SK-N-SH (cell line): Measurements from ENCODE around the gene SLC2A10. TPM values are rescaled to one million over a fixed set of nuclear protein-coding genes. Genes with fewer than 3 reads are reported as not detected.

ENCODE experiments used
- CTCF ChIA-PET: fragments of 300-600, 350-600 bp; formaldehyde crosslinking; extraction: SDS; loops from one replicate; lab custom pipeline; 2021; lab: Yijun Ruan, JAX
- POLR2A ChIA-PET: fragments of 350-600 bp; sonication (Branson Sonifier 250); formaldehyde crosslinking; extraction: SDS; loops from one replicate; lab custom pipeline; 2020; ENCODE audit warnings: antibody characterized with exemption, inconsistent platforms; lab: Yijun Ruan, JAX
- DNase-seq: peaks from one replicate; pipeline ENCODE4 v3.0.0; 2012
- H2AFZ ChIP-seq: fragments of 200-600 bp; sonication (generic); 2 replicates; pipeline ENCODE4 v1.8.1; 2016; ENCODE audit warnings: antibody characterized with exemption, mild to moderate bottlenecking, low read depth
- H3F3A ChIP-seq: fragments of 200-600 bp; sonication (generic); replicated peaks from 2 replicates; pipeline ENCODE3; 2016; ENCODE audit warnings: antibody characterized with exemption, mild to moderate bottlenecking; ENCODE audit not compliant: insufficient read depth
- H3K27ac ChIP-seq, 2 experiments: fragments of 200-500 bp in 1 of 2; fragments of 200-600 bp in 1 of 2; sonication (Bioruptor generic) in 1 of 2; sonication (generic), shearing (Covaris generic) in 1 of 2; 2 replicates each; pipeline versions ENCODE4 v1.5.1 to v1.6.1; 2014 to 2016; ENCODE audit warnings: low read depth in 2 of 2, inconsistent platforms in 1 of 2, low read length in 1 of 2, mild to moderate bottlenecking in 1 of 2, mixed read lengths in 1 of 2
- H3K27me3 ChIP-seq: fragments of 200-600 bp; sonication (generic), shearing (Covaris generic); 2 replicates; pipeline ENCODE4 v1.6.1; 2016; ENCODE audit warnings: mixed run types; ENCODE audit not compliant: insufficient read depth
- H3K36me3 ChIP-seq, 2 experiments: fragments of 200-500 bp in 1 of 2; fragments of 200-600 bp in 1 of 2; sonication (Bioruptor generic) in 1 of 2; sonication (generic) in 1 of 2; replicated peaks in 1 of 2; 2 replicates each; pipeline versions ENCODE3 to v1.5.1; 2014 to 2016; ENCODE audit warnings: low read length in 1 of 2, mild to moderate bottlenecking in 1 of 2; ENCODE audit not compliant: insufficient read depth in 2 of 2, control insufficient read depth in 1 of 2
- H3K4me1 ChIP-seq, 2 experiments: fragments of 200-500 bp in 1 of 2; fragments of 200-600 bp in 1 of 2; sonication (Bioruptor generic) in 1 of 2; sonication (generic), shearing (Covaris generic) in 1 of 2; 2 replicates each; pipeline versions ENCODE4 v1.5.1 to v1.6.1; 2014 to 2016; ENCODE audit warnings: low read depth in 1 of 2, low read length in 1 of 2, mixed run types in 1 of 2; ENCODE audit not compliant: insufficient read depth in 2 of 2, control insufficient read depth in 1 of 2
- H3K4me2 ChIP-seq: fragments of 200-600 bp; sonication (generic), shearing (Covaris generic); 2 replicates; pipeline ENCODE4 v1.6.1; 2017; ENCODE audit warnings: mixed run types
- H3K4me3 ChIP-seq, 2 experiments: fragments of 200-500 bp in 1 of 2; fragments of 200-600 bp in 1 of 2; sonication (Bioruptor generic) in 1 of 2; sonication (generic), shearing (Covaris generic) in 1 of 2; 2 replicates each; pipeline versions ENCODE4 v1.5.1 to v1.8.1; 2014 to 2016; ENCODE audit warnings: low read depth in 2 of 2, inconsistent platforms in 1 of 2, low read length in 1 of 2, mild to moderate bottlenecking in 1 of 2, mixed read lengths in 1 of 2, moderate library complexity in 1 of 2
- H3K79me2 ChIP-seq: fragments of 200-600 bp; sonication (generic); 2 replicates; pipeline ENCODE4 v1.8.1; 2017; ENCODE audit warnings: mild to moderate bottlenecking; ENCODE audit not compliant: insufficient read depth
- H3K9ac ChIP-seq: fragments of 200-600 bp; sonication (generic); 2 replicates; pipeline ENCODE4 v1.6.1; 2017; ENCODE audit warnings: mixed run types
- H3K9me2 ChIP-seq: fragments of 200-600 bp; sonication (generic); 2 replicates; pipeline ENCODE4 v1.6.1; 2017; ENCODE audit warnings: mixed run types
- H3K9me3 ChIP-seq: fragments of 200-600 bp; sonication (generic); 2 replicates; pipeline ENCODE4 v1.6.1; 2017; ENCODE audit warnings: mixed run types, mild to moderate bottlenecking, moderate library complexity
- H4K20me1 ChIP-seq: fragments of 200-600 bp; sonication (generic); 2 replicates; pipeline ENCODE4 v1.6.1; 2017; ENCODE audit warnings: mild to moderate bottlenecking, mixed run types; ENCODE audit not compliant: insufficient read depth
- CTCF ChIP-seq: fragments of 200-600 bp; sonication (generic); IDR thresholded peaks from 2 replicates; pipeline ENCODE4 v1.6.1; 2017; ENCODE audit warnings: antibody characterized with exemption, mild to moderate bottlenecking, moderate library complexity
- EP300 ChIP-seq, 2 experiments: IDR thresholded peaks; 2 replicates each; pipeline versions ENCODE4 v1.4.0 to v1.6.1; 2012; ENCODE audit warnings: borderline replicate concordance in 1 of 2, low read depth in 1 of 2, low read length in 1 of 2
- EZH2phosphoT487 ChIP-seq: fragments of 200-600 bp; sonication (generic); IDR thresholded peaks from 2 replicates; pipeline ENCODE4 v1.6.1; 2017; ENCODE audit warnings: low read depth, mixed run types, mild to moderate bottlenecking, antibody characterized with exemption, moderate library complexity, borderline replicate concordance
- FOSL2 ChIP-seq: IDR thresholded peaks from 2 replicates; pipeline ENCODE4 v1.4.0; 2012; ENCODE audit warnings: low read depth, mild to moderate bottlenecking, moderate library complexity, borderline replicate concordance
- FOXJ3 ChIP-seq: sonication (generic); formaldehyde crosslinking; IDR thresholded peaks from 2 replicates; pipeline ENCODE4 v1.5.1; 2020; ENCODE audit warnings: mild to moderate bottlenecking, missing genetic modification reagents
- FOXM1 ChIP-seq: IDR thresholded peaks from 2 replicates; pipeline ENCODE4 v1.4.0; 2012; ENCODE audit warnings: low read depth, mild to moderate bottlenecking
- GABPA ChIP-seq: IDR thresholded peaks from 2 replicates; pipeline ENCODE4 v1.4.0; 2012; ENCODE audit warnings: low read depth, mild to moderate bottlenecking
- GATA2 ChIP-seq: sonication (generic); formaldehyde crosslinking; IDR thresholded peaks from 2 replicates; pipeline ENCODE4 v1.5.0; 2020; ENCODE audit warnings: mild to moderate bottlenecking, missing genetic modification reagents
- JUND ChIP-seq: IDR thresholded peaks from 2 replicates; pipeline ENCODE4 v1.4.0; 2012
- MXI1 ChIP-seq: IDR thresholded peaks from 2 replicates; pipeline ENCODE4 v1.6.1; 2012; ENCODE audit warnings: mild to moderate bottlenecking, low read depth, low read length, improper control_type of control experiment
- NRF1 ChIP-seq: IDR thresholded peaks from 2 replicates; pipeline ENCODE4 v1.6.1; 2012; ENCODE audit warnings: low read depth, mild to moderate bottlenecking, low read length
- PBX3 ChIP-seq: IDR thresholded peaks from 2 replicates; pipeline ENCODE4; 2012
- RAD21 ChIP-seq: IDR thresholded peaks from 2 replicates; pipeline ENCODE4 v1.6.1; 2012; ENCODE audit warnings: mild to moderate bottlenecking, low read length
- RXRA ChIP-seq: IDR thresholded peaks from 2 replicates; pipeline ENCODE4 v1.4.0; 2012; ENCODE audit warnings: low read depth, mild to moderate bottlenecking, borderline replicate concordance
- SMC3 ChIP-seq: IDR thresholded peaks from 2 replicates; pipeline ENCODE4 v1.6.1; 2012; ENCODE audit warnings: low read depth, low read length, improper control_type of control experiment
- USF1 ChIP-seq: IDR thresholded peaks from 2 replicates; pipeline ENCODE4 v1.4.0; 2012; ENCODE audit warnings: low read depth, borderline replicate concordance
- YY1 ChIP-seq: IDR thresholded peaks from 2 replicates; pipeline ENCODE4 v1.4.0; 2012; ENCODE audit warnings: low read depth, mild to moderate bottlenecking
- ZBTB33 ChIP-seq: IDR thresholded peaks from 2 replicates; pipeline ENCODE4 v1.4.0; 2012; ENCODE audit warnings: low read depth, borderline replicate concordance
- WGBS: methylation state at CpG from one replicate; pipeline ENCODE4 v1.1.6; 2017; ENCODE audit warnings: low lambda C conversion rate; 5-methylcytosine and 5-hydroxymethylcytosine counted together
- polyA plus RNA-seq, 3 experiments: library from polyadenylated mRNA; depleted of rRNA; stranded (reverse); fragments of >200 nt; gene quantifications; 2 replicates each; pipeline ENCODE4 v1.2.3, GENCODE V29; 2012
- TF ChIP-seq, protein P1 (sequence below): fragments of 150-350 bp; IDR thresholded peaks from 2 replicates; pipeline ENCODE4 v1.6.1; 2016; ENCODE audit warnings: mild to moderate bottlenecking, low read depth, low read length
- TF ChIP-seq, protein P2 (sequence below): IDR thresholded peaks from 2 replicates; pipeline ENCODE4 v1.4.0; 2012; ENCODE audit warnings: low read depth

The SLC2A10 gene
- polyA plus RNA-seq, 1 of the 3 experiments (the other 2 are of a cell fraction) = 12.6 TPM

GRCh38 chr20:46683668-46683938 is 25.8 kb upstream of the SLC2A10 start (continued):
- no peak for TF ChIP-seq CTCF
- TF ChIP-seq RXRA = no peak
- TF ChIP-seq, protein P1, sequence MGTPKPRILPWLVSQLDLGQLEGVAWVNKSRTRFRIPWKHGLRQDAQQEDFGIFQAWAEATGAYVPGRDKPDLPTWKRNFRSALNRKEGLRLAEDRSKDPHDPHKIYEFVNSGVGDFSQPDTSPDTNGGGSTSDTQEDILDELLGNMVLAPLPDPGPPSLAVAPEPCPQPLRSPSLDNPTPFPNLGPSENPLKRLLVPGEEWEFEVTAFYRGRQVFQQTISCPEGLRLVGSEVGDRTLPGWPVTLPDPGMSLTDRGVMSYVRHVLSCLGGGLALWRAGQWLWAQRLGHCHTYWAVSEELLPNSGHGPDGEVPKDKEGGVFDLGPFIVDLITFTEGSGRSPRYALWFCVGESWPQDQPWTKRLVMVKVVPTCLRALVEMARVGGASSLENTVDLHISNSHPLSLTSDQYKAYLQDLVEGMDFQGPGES = no peak
- no peak for TF ChIP-seq JUND
- TF ChIP-seq FOXM1 = no peak
- no peak for TF ChIP-seq MXI1
- no peak for TF ChIP-seq FOSL2
- no peak for TF ChIP-seq EZH2phosphoT487

DNA sequence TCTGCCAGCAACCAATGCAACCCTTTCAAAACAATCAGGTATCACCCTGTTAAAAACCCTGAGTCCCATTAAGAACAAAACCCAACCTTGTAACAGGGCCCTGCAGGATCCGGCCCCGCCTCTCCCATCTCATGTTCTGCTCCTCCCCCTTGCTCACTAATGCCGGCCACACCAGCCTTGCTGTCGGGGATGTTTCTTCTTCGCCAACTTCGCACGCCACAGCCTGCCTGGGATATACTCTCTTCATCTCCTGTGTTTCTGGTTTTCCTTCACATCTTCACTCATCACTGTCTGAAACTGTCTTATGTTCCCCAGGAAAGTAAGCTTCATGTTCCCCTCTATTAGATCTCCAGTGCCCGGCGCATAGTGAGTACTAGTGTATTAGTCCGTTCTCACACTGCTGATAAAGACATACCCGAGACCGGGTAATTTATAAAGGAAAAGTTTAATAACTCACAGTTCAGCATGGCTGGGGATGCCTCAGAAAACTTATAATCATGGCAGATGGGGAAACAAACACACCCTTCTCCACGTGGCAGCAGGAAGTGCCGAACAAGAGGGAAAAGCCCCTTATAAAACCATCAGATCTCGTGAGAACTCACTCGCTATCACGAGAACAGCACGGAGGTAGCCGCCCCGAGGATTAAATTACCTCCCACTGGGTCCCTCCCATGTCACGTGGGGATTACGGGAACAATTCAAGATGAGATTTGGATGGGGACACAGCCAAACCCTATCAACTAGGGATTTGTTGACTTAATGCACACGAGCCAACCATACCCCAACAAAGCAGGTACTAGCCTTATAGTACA is 25.3 kb upstream of the SLC2A10 start:
- Histone ChIP-seq H3K4me2 (no peak overlapping the region), H3K4me3 (no peak overlapping the region), H3K9me2 (no peaks in the 10 kb centered on the region), H3K9ac (no peak overlapping the region), H3K4me1 (peaks cover 4 to 14% of the 10 kb centered on the region in 2 experiments; a peak in 3 of 4 replicates), H3K27me3 (no peaks in the 10 kb centered on the region), H3K9me3 (no peaks in the 10 kb centered on the region), H2AFZ (no peak overlapping the region), H4K20me1 (0 out of 2 replicates have a peak, but pooled peaks cover 24% of the 10 kb centered on the region), H3K27ac (no peak overlapping the region), H3K79me2 (peaks cover 58% of the 10 kb centered on the region), H3K36me3 (peaks cover 17 to 30% of the 10 kb centered on the region in 2 experiments), H3F3A (no peaks in the 10 kb centered on the region)
- CTCF ChIA-PET = interaction anchor here (1.2 to 6.4 kb wide), 4 partner anchors 13 to 161 kb away, joined by 3 to 116 read pairs (median 52); no protein-coding TSS in a partner anchor
- TF ChIP-seq JUND (no peak), FOSL2 (no peak), SMC3 (no peak), YY1 (no peak), NRF1 (no peak), PBX3 (no peak), FOXM1 (no peak), FOXJ3 (CRISPR knock-in tag) (no peak), ZBTB33 (no peak), RAD21 (no peak), GATA2 (no peak), GABPA (no peak), USF1 (no peak), EZH2phosphoT487 (no peak), EP300 (IDR thresholded peaks at IDR 0.05; ENCODE audit: borderline replicate concordance in 1 of 2, low read depth in 1 of 2, low read length in 1 of 2) (no peak)
- TF ChIP-seq, protein P1 = no peak
- TF ChIP-seq, protein P2, sequence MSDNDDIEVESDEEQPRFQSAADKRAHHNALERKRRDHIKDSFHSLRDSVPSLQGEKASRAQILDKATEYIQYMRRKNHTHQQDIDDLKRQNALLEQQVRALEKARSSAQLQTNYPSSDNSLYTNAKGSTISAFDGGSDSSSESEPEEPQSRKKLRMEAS = no peak
- DNase-seq = no peak
- WGBS = 93% methylated on average over 23 of the region's 23 CpGs
- POLR2A ChIA-PET = no interaction called here
